ENCODE data around the gene BTBD16. TPM values are rescaled to one million over a fixed set of nuclear protein-coding genes. Genes with fewer than 3 reads are reported as not detected.

Gene BTBD16
- total RNA-seq, 2 donors from 2014 or later = not detected

DNA sequence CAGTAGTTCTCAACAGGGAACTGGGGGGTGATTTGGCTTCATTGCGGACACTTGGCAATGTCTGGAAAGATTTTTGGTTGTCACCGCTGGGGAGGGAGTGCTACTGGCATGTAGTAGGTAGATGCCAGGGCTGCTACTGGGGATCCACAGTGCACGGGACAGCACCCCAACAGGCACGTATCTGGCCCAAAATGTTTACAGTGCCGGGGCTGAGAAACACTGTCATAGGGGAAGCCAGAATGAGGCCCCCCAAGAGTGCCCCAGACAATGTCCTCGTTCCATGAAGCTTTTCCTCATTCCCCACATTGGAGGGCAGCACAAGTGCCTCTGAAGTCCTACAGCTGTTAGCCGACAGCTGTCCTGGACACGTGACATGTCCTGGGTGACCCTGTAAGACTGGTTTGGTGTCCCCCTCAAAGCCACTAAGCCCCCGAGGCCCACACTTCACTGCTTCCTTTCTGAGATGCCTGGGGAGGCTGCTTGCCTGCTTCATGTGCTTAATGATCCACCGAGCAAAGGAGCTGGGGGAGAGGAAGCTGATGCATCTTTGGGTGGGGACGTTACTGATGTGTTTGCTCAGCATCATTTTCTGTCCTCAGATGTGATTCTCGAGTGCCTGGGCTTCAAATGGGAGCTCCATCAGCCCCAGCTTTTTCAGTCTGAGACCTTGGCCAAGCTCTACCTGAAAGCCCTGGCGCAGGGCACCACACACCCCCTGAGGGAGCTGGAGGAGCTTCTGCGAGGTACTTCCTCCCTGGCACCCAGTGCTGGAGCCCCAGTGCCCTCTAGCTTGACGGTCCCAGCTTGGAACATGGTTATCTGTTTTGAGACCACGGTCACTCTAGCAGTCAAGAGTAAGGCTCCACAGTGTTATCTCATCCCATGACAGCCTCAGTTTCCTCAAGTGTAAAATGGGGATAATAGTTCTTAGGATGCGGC lies 14.7 kb downstream of the BTBD16 start:
- no peak overlapping the region for H3K4me3 ChIP-seq
- no peaks in the 10 kb centered on the region for H3K27me3 ChIP-seq
- H3K36me3 ChIP-seq (replicated peaks in 1 of 2; ENCODE audit: insufficient read depth in 1 of 2, low read depth in 2 of 2) = no peaks in the 10 kb centered on the region
- DNase-seq = no peak
- 64 to 75% methylated on average over 6 to 17 of the region's 17 CpGs for WGBS, 2 donors
- no peaks in the 10 kb centered on the region for H3K9me3 ChIP-seq
- intact Hi-C loops (cut with DNase I) = no loop called here
- H3K4me1 ChIP-seq = no peaks in the 10 kb centered on the region
- ATAC-seq = no peak
- TF ChIP-seq, protein P1, sequence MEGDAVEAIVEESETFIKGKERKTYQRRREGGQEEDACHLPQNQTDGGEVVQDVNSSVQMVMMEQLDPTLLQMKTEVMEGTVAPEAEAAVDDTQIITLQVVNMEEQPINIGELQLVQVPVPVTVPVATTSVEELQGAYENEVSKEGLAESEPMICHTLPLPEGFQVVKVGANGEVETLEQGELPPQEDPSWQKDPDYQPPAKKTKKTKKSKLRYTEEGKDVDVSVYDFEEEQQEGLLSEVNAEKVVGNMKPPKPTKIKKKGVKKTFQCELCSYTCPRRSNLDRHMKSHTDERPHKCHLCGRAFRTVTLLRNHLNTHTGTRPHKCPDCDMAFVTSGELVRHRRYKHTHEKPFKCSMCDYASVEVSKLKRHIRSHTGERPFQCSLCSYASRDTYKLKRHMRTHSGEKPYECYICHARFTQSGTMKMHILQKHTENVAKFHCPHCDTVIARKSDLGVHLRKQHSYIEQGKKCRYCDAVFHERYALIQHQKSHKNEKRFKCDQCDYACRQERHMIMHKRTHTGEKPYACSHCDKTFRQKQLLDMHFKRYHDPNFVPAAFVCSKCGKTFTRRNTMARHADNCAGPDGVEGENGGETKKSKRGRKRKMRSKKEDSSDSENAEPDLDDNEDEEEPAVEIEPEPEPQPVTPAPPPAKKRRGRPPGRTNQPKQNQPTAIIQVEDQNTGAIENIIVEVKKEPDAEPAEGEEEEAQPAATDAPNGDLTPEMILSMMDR (IDR thresholded peaks at IDR 0.05) = no peak
- TF ChIP-seq POLR2A (IDR thresholded peaks at IDR 0.05) = no peak
- no peak overlapping the region for H3K27ac ChIP-seq

DNA sequence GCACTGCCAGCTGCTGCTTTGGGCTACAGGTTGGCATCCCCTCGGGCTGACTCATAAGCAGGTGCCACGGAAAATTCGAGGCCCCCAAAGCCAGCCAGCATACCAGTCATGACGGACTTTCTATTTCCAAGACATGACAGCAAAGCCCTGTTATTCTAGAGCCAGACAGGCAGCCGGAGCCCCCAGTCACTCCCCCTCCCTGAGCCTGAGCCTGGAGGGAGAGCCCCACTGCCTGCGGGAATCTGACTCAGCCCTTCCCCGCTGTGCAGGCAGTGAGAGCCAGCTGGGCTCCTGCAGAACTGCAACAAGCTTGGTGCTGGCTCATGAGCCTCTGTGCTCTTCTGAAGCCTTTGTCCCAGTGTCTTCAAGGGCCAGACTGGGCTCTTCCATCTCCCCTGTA lies 15.8 kb downstream of the BTBD16 start:
- TF ChIP-seq POLR2A (IDR thresholded peaks at IDR 0.05) = no peak
- TF ChIP-seq, protein P1 (IDR thresholded peaks at IDR 0.05) = no peak
- Histone ChIP-seq H3K4me1 (no peaks in the 10 kb centered on the region), H3K9me3 (no peaks in the 10 kb centered on the region), H3K36me3 (replicated peaks in 1 of 2; ENCODE audit: insufficient read depth in 1 of 2, low read depth in 2 of 2) (no peaks in the 10 kb centered on the region), H3K4me3 (no peak overlapping the region), H3K27ac (no peak overlapping the region), H3K27me3 (no peaks in the 10 kb centered on the region)
- no peak for ATAC-seq
- WGBS, 2 donors = 76 to 84% methylated on average over 4 to 7 of the region's 7 CpGs
- no peak for DNase-seq
- intact Hi-C loops (cut with DNase I) = no loop called here

DNA sequence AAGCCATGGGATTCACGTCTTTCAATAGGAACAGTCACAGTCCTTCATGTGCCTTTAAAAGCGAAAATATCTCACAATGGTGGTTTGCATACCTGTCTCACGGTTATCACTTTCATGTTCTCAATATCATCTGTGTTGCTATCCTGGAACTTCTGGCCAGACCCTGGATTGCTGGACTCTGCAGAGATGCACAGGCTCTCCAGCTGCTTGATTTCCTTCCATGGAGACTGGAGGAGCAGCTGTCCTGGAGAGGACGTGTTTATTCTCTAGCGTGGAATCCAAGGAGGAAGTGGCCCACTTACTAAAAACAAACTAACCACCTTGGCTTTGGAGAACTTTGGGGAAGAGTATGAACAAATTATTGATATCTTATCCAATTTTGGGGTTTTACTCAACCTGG lies 16.5 kb downstream of the BTBD16 start:
- intact Hi-C loops (cut with DNase I) = no loop called here
- no peak overlapping the region for H3K4me3 ChIP-seq
- no peaks in the 10 kb centered on the region for H3K36me3 ChIP-seq (replicated peaks in 1 of 2; ENCODE audit: insufficient read depth in 1 of 2, low read depth in 2 of 2)
- H3K27ac ChIP-seq = no peak overlapping the region
- TF ChIP-seq POLR2A (IDR thresholded peaks at IDR 0.05) = no peak
- TF ChIP-seq, protein P1 (IDR thresholded peaks at IDR 0.05) = no peak
- DNase-seq (no peak), ATAC-seq (no peak)
- 55 to 70% methylated on average over 5 of the region's 5 CpGs for WGBS, 2 donors
- H3K27me3 ChIP-seq = no peaks in the 10 kb centered on the region
- H3K9me3 ChIP-seq = no peaks in the 10 kb centered on the region
- H3K4me1 ChIP-seq = no peaks in the 10 kb centered on the region

DNA sequence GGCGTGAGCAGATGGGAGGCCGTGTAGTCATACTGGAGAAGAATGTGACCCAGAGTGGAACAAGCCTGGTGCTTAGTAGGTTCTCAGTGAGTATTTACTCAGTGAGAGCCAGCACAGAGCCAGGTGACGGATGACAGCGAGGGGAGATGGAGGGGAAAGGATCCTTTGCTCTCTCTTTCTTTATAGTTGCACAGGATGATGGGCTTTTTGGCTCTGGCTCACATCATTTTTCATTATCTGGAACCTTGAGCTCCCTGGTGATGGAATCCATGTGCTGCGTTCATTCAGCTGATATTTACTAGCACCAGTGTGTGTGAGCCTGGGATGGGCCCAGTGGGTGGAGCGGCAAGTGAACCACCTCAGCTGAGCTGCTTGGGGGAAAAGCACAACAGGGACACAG lies 17.2 kb downstream of the BTBD16 start:
- Histone ChIP-seq H3K27ac (no peak overlapping the region), H3K27me3 (no peaks in the 10 kb centered on the region), H3K4me1 (no peaks in the 10 kb centered on the region), H3K36me3 (replicated peaks in 1 of 2; ENCODE audit: insufficient read depth in 1 of 2, low read depth in 2 of 2) (no peaks in the 10 kb centered on the region), H3K9me3 (no peaks in the 10 kb centered on the region), H3K4me3 (no peak overlapping the region)
- TF ChIP-seq POLR2A (IDR thresholded peaks at IDR 0.05) = no peak
- TF ChIP-seq, protein P1 (IDR thresholded peaks at IDR 0.05) = no peak
- DNase-seq (no peak), ATAC-seq (no peak)
- intact Hi-C loops (cut with DNase I) = no loop called here
- 74 to 83% methylated on average over 6 of the region's 6 CpGs for WGBS, 2 donors

DNA sequence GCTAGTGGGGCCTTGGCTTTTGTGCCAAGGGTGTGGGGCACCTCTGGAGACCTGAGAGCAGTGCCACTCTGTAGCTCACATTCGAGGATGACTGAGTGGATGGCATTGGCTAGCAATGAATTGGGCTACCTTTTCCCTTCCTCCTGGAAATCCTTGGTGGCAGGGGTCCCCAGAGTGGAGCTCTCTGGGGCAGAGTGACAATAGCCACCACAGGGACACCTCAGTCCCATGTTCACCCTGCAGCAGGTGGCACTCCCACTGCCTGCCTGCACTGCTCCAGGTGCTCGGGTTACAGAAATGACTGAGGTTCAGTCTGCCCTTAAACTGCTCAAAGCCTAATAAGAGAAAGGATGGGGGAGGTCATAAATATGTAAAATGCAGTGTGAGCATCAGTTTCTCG lies 17.8 kb downstream of the BTBD16 start:
- H3K36me3 ChIP-seq (replicated peaks in 1 of 2; ENCODE audit: insufficient read depth in 1 of 2, low read depth in 2 of 2) = no peaks in the 10 kb centered on the region
- TF ChIP-seq, protein P1 (IDR thresholded peaks at IDR 0.05) = no peak
- TF ChIP-seq POLR2A (IDR thresholded peaks at IDR 0.05) = no peak
- 53 to 67% methylated on average over 3 of the region's 3 CpGs for WGBS, 2 donors

More for the DNA sequence above, 17.8 kb downstream of the BTBD16 start:
- ATAC-seq = no peak
- no peak overlapping the region for H3K4me3 ChIP-seq
- no peak for DNase-seq
- no peaks in the 10 kb centered on the region for H3K9me3 ChIP-seq
- no peaks in the 10 kb centered on the region for H3K27me3 ChIP-seq
- no peak overlapping the region for H3K27ac ChIP-seq
- intact Hi-C loops (cut with DNase I) = no loop called here
- H3K4me1 ChIP-seq = no peaks in the 10 kb centered on the region

All from body of pancreas (tissue), 4 donors.